Ramos (cell line): ENCODE measurements around the gene JAM2.
"Not testable (repeated sequence)": the region's sequence is repeated elsewhere in the genome, so short reads cannot be mapped to it uniquely, and the experiment has no call there.

Experiments used
- in situ Hi-C: fragments of 300-500 bp; cut with MboI; formaldehyde crosslinking; loops from one replicate; pipeline ENCODE4 v1.14.3; 2022; ENCODE audit warnings: low sequenced_read_pairs; ENCODE audit not compliant: unreplicated experiment

JAM2 gene

GRCh38 chr21:25640943-25641292 lies 1.9 kb downstream of the JAM2 start:
- in situ Hi-C loops, result no loop called here

DNA sequence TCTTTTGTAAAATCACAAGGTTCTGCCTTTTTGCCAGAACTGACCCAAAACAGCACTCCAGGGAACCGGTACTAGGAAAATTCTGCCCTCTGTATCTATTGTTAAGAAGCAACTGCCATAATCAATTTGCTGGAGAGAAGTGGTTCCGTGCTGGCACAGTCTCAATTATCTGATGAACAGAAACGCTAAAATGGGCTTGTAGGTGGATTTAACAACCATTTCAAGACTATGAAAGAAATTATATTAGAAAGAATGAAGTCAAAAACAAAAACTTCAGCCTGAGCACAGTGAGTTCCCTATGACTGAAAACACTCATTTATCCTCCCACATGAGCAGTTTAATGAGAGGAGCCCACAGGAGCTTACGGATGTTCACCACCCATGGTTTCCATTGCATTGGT lies 4.4 kb downstream of the JAM2 start:
- in situ Hi-C loops, result no loop called here

DNA sequence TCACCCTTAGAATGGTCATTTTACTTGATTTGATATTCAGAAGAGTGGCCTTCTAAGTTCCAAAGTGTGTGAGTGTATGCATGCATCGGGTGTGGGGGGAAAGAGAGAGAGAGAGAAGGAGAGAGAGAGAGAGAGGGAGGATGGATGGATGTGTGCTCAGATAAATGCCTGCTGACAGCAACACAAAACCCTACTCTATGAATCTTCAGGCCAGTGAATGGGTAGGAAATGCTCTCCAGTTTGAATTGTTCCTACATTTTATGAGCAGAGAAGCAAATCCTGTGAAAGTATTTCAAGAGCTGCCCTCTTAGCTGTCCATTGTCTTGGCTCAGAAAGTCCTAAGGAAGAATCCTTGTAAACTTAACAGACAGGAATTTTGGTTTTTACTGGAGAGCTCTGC lies 7.4 kb downstream of the JAM2 start:
- in situ Hi-C loops, result no loop called here

GRCh38 chr21:25647647-25648046 lies 8.6 kb downstream of the JAM2 start:
- in situ Hi-C loops, result no loop called here

GRCh38 chr21:25649146-25649545 lies 10.1 kb downstream of the JAM2 start:
- in situ Hi-C loops, result no loop called here

- in situ Hi-C loops, result no loop called here
Measured at GRCh38 chr21:25656412-25656811, 17.4 kb downstream of the JAM2 start.

DNA sequence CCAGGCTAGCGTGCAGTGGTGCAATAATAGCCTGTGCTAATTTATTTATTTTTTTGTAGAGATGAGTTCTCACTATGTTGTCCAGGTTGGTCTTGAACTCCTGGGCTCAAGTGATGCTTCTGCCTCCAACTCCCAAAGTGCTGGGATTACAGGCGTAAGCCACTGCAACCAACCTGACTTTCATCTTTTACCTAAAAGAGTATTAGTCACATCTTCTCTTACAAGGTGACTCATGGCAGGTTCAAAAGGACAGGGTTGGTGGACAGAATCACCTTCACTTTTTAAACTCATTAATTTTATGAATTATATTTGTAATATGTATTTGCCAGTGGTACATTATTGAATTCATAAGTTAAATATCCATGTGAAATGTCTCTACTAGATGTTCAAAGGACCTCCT lies 18.1 kb downstream of the JAM2 start:
- in situ Hi-C loops, result no loop called here

GRCh38 chr21:25658427-25659035 lies 19.5 kb downstream of the JAM2 start:
- in situ Hi-C loops, result no loop called here

DNA sequence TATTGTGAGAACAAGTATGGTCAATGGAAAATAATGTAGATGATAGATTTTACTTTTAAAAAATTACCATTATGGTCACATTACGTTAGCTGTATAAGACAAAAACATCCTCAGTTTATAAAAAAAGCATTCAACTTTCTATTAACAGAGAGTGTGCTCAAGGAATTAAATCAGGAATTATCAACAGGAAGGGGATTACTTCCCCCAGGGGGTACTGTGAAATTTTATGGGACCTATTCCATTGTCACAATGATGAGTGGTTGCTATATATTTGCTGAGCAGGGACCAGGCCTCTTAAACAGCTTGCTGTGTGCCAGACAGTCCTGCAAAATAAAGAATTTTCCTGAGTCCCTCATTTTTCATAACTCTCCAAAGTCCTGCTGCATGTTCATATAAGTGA lies 21.2 kb downstream of the JAM2 start:
- in situ Hi-C loops, result no loop called here

GRCh38 chr21:25664491-25664931 lies 25.5 kb downstream of the JAM2 start:
- in situ Hi-C loops, result no loop called here

GRCh38 chr21:25670726-25671125 lies 31.7 kb downstream of the JAM2 start:
- in situ Hi-C loops, result no loop called here

GRCh38 chr21:25676451-25676850 lies 37.4 kb downstream of the JAM2 start:
- in situ Hi-C loops, result no loop called here

DNA sequence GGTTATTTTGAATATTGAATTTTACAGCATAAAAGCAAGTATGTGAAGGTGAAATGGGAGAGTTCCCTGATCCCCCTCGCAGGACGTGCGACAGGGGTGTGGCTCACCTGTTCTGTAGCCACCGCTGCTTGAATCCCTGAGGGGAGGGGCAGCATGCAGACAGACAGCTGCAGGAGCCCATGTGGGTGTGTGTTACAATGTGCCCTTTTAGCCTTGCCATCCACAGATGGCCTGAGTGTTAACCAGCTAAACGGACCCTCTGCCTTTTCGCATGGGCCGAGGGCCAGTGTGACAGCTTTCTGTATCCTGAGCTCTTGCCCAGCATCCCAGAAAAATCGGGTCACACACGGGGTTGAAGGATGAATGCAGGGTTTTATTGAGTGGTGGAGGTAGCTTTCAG lies 43.3 kb downstream of the JAM2 start:
- in situ Hi-C loops, result no loop called here

DNA sequence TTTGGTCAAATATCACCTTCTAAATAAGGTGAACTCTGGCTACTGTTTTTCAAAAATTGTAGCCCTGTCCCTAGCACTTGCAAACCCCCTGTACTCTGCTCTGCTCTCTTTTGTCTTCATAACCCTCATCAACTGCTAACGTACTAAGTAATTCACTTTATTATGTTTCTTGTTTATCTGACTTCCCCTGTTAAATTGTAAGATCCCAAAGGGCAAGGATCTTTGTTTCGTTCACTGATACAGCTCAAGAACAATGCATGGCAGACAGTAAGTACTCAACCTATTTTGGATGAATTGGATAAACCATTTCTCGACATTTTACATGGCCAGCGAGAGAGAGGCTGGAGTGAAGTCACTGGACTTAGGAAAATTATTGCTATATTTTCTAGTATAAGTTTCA lies 48.7 kb downstream of the JAM2 start:
- in situ Hi-C loops, result no loop called here

DNA sequence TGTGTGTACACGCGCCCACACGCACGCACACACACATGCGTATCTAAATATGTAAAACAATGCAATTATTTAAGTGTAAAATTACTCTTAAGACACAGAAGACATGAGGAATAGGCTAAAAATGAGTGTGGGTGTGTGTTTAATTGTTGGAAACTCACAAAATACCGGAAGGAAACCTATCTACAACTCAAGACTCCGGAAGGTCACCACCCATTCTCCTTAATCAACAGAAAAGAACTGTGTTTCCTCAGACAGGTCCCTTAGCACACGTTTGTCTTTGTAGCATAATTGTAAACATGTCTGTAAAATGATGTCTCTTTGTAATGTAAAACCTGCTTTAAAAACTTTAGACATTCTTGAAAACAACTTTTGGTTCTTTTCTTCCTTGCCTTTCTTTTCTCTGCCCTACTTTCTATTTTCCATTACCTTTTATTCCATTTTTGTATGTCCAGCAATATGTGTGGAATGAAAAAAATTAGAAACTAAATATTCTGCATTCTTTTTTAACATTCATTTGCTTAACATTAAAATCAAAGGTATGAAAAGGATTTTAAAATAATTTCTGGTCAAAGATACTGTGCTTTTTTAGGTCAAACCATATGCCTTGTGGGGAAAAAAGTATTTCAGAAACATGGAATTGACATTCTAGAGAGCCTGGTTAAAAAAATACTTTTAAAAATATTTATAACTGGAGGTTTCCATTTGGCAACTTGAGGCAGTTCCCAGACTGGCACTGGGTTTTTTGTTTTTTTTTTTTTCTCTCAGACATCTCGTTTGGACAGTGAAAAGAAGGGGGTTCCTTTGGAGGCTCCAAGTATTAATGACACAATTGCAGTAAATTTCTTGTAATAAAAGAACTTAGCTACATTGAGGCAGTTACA lies 49.5 kb downstream of the JAM2 start:
- in situ Hi-C loops, result no loop called here

DNA sequence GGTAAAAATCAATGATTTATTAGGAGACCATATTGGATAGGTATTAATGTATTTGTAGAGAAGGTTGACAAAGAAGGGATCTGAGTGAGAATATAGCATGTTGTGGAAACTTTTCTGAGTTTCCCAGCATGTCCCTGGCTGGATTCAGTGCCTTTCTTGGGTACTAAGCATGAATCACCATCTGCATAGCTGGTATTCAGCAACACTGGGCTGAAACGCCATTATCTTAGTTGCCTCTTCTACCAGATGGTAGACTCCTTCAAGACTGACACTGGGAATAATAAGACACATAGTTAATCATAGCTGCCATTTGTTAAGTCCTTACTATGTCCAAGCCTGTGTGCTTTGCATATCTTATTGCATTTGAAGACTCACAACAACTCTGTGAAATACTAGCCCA lies 50.2 kb downstream of the JAM2 start:
- in situ Hi-C loops, result no loop called here

GRCh38 chr21:25691976-25692375 lies 52.9 kb downstream of the JAM2 start:
- in situ Hi-C loops, result no loop called here

DNA sequence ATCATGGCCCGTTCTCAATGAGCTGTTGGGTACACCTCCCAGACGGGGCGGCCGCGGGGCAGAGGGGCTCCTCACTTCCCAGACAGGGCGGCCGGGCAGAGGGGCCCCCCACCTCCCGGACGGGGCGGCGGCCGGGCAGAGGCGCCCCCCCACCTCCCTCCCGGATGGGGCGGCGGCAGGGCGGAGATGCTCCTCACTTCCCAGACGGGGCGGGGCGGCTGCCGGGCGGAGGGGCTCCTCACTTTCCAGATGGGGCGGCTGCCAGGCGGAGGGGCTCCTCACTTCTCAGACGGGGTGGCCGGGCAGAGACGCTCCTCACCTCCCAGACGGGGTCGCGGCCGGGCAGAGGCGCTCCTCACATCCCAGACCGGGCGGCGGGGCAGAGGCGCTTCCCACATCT lies 56.4 kb downstream of the JAM2 start:
- in situ Hi-C loops, result not testable (repeated sequence)

- in situ Hi-C loops, result no loop called here
Measured at GRCh38 chr21:25700741-25701140, 61.7 kb downstream of the JAM2 start.

DNA sequence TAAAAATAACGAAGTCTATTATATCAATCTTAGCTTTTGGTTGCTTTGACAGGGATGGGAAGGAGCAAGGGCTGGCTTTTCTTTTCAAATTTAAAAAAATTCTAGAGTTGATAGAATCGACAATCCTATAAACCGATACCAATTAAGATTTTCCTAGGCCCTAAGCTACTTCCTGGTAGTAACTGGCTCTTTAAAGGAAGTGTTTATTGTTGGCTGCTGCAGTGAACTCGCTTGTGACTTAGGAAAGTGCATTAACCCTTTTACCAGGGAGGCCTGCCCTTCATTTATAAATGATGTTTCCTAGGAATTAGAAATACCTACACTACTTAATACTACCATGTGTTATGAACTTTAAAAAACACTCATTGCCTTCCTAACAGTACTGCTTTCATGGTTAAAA lies 62.5 kb downstream of the JAM2 start:
- in situ Hi-C loops, result no loop called here

GRCh38 chr21:25708467-25709065 lies 69.5 kb downstream of the JAM2 start:
- in situ Hi-C loops, result no loop called here
